ENCODE data around the gene THADA. TPM values are rescaled to one million over a fixed set of nuclear protein-coding genes. Genes with fewer than 3 reads are reported as not detected.
"Not testable (repeated sequence)": the region's sequence is repeated elsewhere in the genome, so short reads cannot be mapped to it uniquely, and the experiment has no call there.

The THADA gene
- total RNA-seq, 2 donors from 2014 or later, result 39.5 to 46.3 TPM

- ATAC-seq (replicated peaks in 1 of 2) (no peak), DNase-seq (no peak)
- Mint-ChIP-seq H3K4me1 (ENCODE audit: low read depth) (peaks cover 6% of the 10 kb centered on the region), H3K36me3 (ENCODE audit: insufficient read depth in 2 of 2) (peaks cover 4 to 15% of the 10 kb centered on the region in 2 donors), H3K27me3 (ENCODE audit: low read depth) (no peaks in the 10 kb centered on the region), H3K9me3 (no peaks in the 10 kb centered on the region), H3K4me3 (no peak overlapping the region), H3K27ac (no peak overlapping the region)
Measured at GRCh38 chr2:43393918-43394317, 201.9 kb downstream of the THADA start.

DNA sequence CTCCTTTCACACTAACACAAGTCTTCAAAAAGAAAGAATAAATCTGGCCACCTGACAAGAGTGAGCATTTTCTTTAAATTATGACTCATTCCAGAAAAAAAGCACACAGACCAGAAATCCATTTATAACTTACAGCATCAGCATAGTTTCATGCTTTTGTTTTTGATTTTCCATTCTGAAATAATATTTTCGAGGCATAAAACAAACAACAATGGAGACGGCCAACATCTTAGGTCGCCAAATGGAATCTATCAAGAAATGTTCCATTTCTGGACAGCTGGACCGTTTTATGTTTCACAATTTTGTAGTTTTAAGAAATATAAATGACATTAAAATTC, 204.0 kb downstream of the THADA start:
- Mint-ChIP-seq H3K4me3 (no peak overlapping the region), H3K27ac (no peak overlapping the region), H3K36me3 (ENCODE audit: insufficient read depth in 2 of 2) (peaks cover 0 to 8% of the 10 kb centered on the region in 2 donors), H3K4me1 (ENCODE audit: low read depth) (peaks cover 16% of the 10 kb centered on the region), H3K27me3 (ENCODE audit: low read depth) (no peaks in the 10 kb centered on the region), H3K9me3 (no peaks in the 10 kb centered on the region)
- no peak for DNase-seq
- no peak for ATAC-seq (replicated peaks in 1 of 2)

DNA sequence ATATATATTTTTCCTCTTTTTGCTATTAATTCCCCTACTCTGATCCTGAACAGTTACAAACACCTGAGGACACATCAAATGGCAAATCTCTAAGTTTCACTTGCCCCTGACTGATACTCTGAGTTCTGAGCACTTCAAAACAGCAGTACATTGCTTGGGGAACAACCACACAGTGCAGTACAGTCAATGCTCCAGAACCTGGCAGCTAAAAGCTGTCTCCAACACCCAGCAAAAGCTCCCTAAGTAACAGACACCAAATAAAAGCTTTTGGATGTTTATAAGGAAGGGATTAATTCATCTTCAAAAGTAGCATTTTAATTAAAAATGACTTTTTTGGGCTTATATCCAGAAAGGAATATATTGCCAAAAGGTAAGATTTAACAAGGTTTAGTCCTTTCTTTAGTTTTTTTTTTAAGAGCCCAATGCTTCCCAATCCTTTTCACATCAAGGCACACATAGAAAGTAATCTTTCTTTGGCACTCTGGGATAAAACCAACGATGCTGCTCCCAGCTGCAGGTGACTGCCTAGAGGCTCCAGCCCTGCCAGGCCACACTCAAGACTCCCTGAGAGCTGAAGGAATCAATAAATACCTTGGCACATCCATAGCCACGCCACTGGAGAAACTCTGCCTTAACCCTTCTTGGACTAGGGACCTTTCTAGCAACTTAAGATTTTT, 204.5 kb downstream of the THADA start:
- ATAC-seq (replicated peaks in 1 of 2), result no peak
- DNase-seq, result no peak

DNA sequence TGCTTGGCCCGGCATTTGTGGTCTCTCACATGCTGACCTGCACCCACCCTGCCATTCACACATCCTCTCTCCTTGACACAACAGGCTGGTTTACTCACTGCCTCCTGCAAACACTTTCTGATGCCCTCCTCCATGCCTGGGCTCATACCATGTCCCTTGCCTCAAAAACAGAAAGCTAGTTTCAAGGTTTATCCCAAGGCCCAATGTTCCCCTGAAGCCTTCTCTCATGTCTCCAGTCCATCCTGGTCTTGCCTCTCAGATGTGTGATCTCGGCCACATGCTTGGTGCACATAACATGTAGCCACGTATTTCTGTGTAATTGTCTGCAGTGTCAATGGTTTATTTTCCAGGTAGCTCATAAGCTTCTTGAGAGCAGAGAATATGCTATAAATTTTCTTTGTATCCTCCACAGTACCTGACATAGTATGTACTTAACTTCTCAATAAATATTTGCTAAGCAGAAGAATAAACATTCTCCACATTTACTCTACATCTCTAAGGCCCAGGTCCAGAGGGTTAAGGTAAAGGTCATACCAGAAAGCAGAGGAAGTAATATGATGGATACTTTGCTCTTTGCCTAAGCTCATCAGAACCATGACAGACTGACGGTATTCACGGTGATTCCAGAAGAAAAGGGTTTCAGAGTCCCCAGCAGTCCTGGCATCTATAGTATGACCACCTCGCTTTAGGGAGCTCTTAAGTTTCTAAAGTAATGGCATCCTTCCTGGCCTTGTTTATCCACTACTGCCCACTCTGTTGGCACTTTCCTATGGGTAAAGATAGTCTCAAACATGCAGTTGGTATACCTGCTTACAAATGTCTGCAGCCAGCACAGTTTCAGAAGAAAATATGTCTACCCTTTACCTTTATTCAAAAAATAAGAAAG, 206.0 kb downstream of the THADA start:
- Mint-ChIP-seq H3K4me1 (ENCODE audit: low read depth) (peaks cover 33% of the 10 kb centered on the region), H3K27me3 (ENCODE audit: low read depth) (no peaks in the 10 kb centered on the region), H3K27ac (no peak overlapping the region), H3K9me3 (no peaks in the 10 kb centered on the region), H3K36me3 (ENCODE audit: insufficient read depth in 2 of 2) (peaks cover 2 to 8% of the 10 kb centered on the region in 2 donors), H3K4me3 (no peak overlapping the region)
- ATAC-seq (replicated peaks in 1 of 2) (no peak), DNase-seq (no peak)

More for the DNA sequence above, 204.5 kb downstream of the THADA start:
- Mint-ChIP-seq H3K36me3 (ENCODE audit: insufficient read depth in 2 of 2) (peaks cover 0 to 8% of the 10 kb centered on the region in 2 donors), H3K27ac (no peak overlapping the region), H3K27me3 (ENCODE audit: low read depth) (no peaks in the 10 kb centered on the region), H3K4me3 (no peak overlapping the region), H3K9me3 (no peaks in the 10 kb centered on the region), H3K4me1 (ENCODE audit: low read depth) (peaks cover 20% of the 10 kb centered on the region)

GRCh38 chr2:43388371-43388770, 207.5 kb downstream of the THADA start:
- Mint-ChIP-seq H3K9me3 (no peaks in the 10 kb centered on the region), H3K27me3 (ENCODE audit: low read depth) (no peaks in the 10 kb centered on the region), H3K4me3 (no peak overlapping the region), H3K36me3 (ENCODE audit: insufficient read depth in 2 of 2) (peaks cover 2 to 6% of the 10 kb centered on the region in 2 donors), H3K4me1 (ENCODE audit: low read depth) (peaks cover 47% of the 10 kb centered on the region), H3K27ac (no peak overlapping the region)
- ATAC-seq (replicated peaks in 1 of 2) (no peak), DNase-seq (no peak)

GRCh38 chr2:43387092-43388062, 208.5 kb downstream of the THADA start:
- Mint-ChIP-seq H3K4me3 (peak overlapping the region; percentile 39 to 60), H3K27me3 (ENCODE audit: low read depth) (no peaks in the 10 kb centered on the region), H3K36me3 (ENCODE audit: insufficient read depth in 2 of 2) (peaks cover 2 to 3% of the 10 kb centered on the region in 2 donors), H3K27ac (peak overlapping the region; percentile 48), H3K9me3 (no peaks in the 10 kb centered on the region), H3K4me1 (ENCODE audit: low read depth) (peaks cover 48% of the 10 kb centered on the region)
- DNase-seq, result peak in 1 of 2 donors; percentile 2
- ATAC-seq (replicated peaks in 1 of 2), result peak; percentile 74 to 84

GRCh38 chr2:43386679-43387078, 209.2 kb downstream of the THADA start:
- peak overlapping the region; percentile 39 to 60 for H3K4me3 Mint-ChIP-seq
- peaks cover 48% of the 10 kb centered on the region for H3K4me1 Mint-ChIP-seq (ENCODE audit: low read depth)

DNA sequence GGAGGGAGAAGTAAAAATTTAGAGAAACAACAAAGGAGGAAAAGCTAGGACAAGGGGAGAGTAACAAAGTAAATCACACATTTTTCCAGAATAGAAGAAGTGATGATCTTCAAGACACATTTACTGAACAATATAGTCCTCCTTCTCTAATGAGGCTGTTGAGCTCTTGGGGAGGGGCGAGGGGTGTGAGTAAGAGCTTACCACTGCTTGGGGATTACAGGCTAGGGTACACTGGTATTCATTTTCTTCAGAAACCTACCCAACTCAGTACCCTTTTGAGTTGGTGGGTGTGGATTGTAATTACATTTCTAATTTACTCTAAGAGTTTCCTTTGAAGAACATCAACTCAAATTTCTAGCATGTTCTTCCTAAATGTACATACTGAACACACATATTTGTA, 211.7 kb downstream of the THADA start:
- no peak overlapping the region for H3K27ac Mint-ChIP-seq
- no peaks in the 10 kb centered on the region for H3K27me3 Mint-ChIP-seq (ENCODE audit: low read depth)
- ATAC-seq (replicated peaks in 1 of 2) (peak; percentile 66 to 67), DNase-seq (peak in 1 of 2 donors; percentile 6)
- peaks cover 49% of the 10 kb centered on the region for H3K4me1 Mint-ChIP-seq (ENCODE audit: low read depth)
- peak overlapping the region in 1 of 2 donors; percentile 15 for H3K4me3 Mint-ChIP-seq
- no peaks in the 10 kb centered on the region for H3K9me3 Mint-ChIP-seq
- peaks cover 2 to 6% of the 10 kb centered on the region in 2 donors for H3K36me3 Mint-ChIP-seq (ENCODE audit: insufficient read depth in 2 of 2)

More at GRCh38 chr2:43386679-43387078, 209.2 kb downstream of the THADA start:
- DNase-seq; ATAC-seq (replicated peaks in 1 of 2); H3K27me3 Mint-ChIP-seq (ENCODE audit: low read depth); H3K36me3 Mint-ChIP-seq (ENCODE audit: insufficient read depth in 2 of 2); H3K9me3 Mint-ChIP-seq: not testable (repeated sequence)
- peak overlapping the region; percentile 48 for H3K27ac Mint-ChIP-seq

GRCh38 chr2:43383533-43383932, 212.3 kb downstream of the THADA start:
- Mint-ChIP-seq H3K4me1 (ENCODE audit: low read depth) (peaks cover 49% of the 10 kb centered on the region), H3K27ac (no peak overlapping the region), H3K4me3 (no peak overlapping the region), H3K36me3 (ENCODE audit: insufficient read depth in 2 of 2) (peaks cover 2 to 11% of the 10 kb centered on the region in 2 donors), H3K27me3 (ENCODE audit: low read depth) (no peaks in the 10 kb centered on the region), H3K9me3 (no peaks in the 10 kb centered on the region)
- no peak for DNase-seq
- peak; percentile 62 to 71 for ATAC-seq (replicated peaks in 1 of 2)

DNA sequence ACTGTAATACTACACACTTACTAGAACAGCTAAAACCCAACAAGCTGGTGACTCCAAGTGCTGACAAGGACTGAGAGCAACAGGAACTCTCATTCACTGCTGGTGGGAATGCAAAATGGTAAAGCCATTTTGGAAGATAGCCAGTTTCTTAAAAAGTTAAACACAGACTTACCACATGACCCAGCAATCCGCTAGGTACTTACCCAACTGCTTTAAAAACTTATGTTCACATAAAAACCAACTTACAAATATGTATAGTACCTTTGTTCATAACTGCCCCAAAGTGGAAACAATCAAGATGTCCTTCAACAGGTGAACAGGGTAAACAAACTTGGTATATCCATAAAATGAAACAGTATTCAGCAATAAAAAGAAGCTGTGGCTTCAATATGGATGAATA, 216.3 kb downstream of the THADA start:
- Mint-ChIP-seq H3K27me3 (ENCODE audit: low read depth) (no peaks in the 10 kb centered on the region), H3K27ac (no peak overlapping the region), H3K36me3 (ENCODE audit: insufficient read depth in 2 of 2) (peaks cover 1 to 9% of the 10 kb centered on the region in 2 donors), H3K9me3 (no peaks in the 10 kb centered on the region), H3K4me3 (no peak overlapping the region), H3K4me1 (ENCODE audit: low read depth) (peaks cover 19% of the 10 kb centered on the region)
- no peak for DNase-seq
- ATAC-seq (replicated peaks in 1 of 2), result no peak

DNA sequence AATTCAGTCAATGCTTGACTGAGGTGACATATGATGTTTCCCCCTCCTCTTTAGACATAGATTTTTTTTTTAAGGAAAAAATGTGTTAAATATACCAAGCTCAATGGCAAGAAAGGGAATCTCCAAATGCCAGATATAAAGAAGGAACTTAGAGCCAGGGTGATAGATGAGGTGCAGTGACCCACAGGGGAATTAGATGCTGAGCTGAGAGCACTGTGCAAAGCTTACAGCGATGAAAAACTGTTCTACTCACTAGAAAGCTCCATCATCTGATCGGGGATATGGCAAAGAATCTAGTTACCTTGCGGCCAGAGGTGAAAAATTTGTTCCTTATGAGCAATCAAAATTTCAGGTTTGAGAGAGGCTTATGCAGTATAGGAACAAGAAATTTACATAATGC, 218.5 kb downstream of the THADA start:
- Mint-ChIP-seq H3K36me3 (ENCODE audit: insufficient read depth in 2 of 2) (peaks cover 1 to 9% of the 10 kb centered on the region in 2 donors), H3K4me1 (ENCODE audit: low read depth) (peaks cover 7% of the 10 kb centered on the region), H3K4me3 (no peak overlapping the region), H3K9me3 (no peaks in the 10 kb centered on the region), H3K27ac (no peak overlapping the region), H3K27me3 (ENCODE audit: low read depth) (no peaks in the 10 kb centered on the region)
- no peak for ATAC-seq (replicated peaks in 1 of 2)
- DNase-seq, result no peak

GRCh38 chr2:43376523-43377198, 219.2 kb downstream of the THADA start:
- Mint-ChIP-seq H3K4me3 (no peak overlapping the region), H3K4me1 (ENCODE audit: low read depth) (peaks cover 7% of the 10 kb centered on the region), H3K27me3 (ENCODE audit: low read depth) (no peaks in the 10 kb centered on the region), H3K27ac (no peak overlapping the region), H3K36me3 (ENCODE audit: insufficient read depth in 2 of 2) (peaks cover 1 to 9% of the 10 kb centered on the region in 2 donors), H3K9me3 (no peaks in the 10 kb centered on the region)
- DNase-seq, result no peak
- peak in 1 of 2 donors; percentile 23 for ATAC-seq (replicated peaks in 1 of 2)

Measured in activated T-cell treated with anti-CD3 and anti-CD28 coated beads, Interleukin-2, amount 50 U/mL, for 72 hours (primary cell).